HepG2 (cell line): ENCODE measurements around the gene MTOR. TPM values are rescaled to one million over a fixed set of nuclear protein-coding genes. Genes with fewer than 3 reads are reported as not detected.

Experiments used
- CBX5 ChIP-seq: sonication (generic); formaldehyde crosslinking; IDR thresholded peaks from 2 replicates; pipeline ENCODE4 v1.4.0; 2020; ENCODE audit warnings: missing genetic modification reagents, borderline replicate concordance
- CEBPG ChIP-seq: IDR thresholded peaks from 2 replicates; pipeline ENCODE4 v1.6.1; 2016
- ETV5 ChIP-seq: IDR thresholded peaks from 2 replicates; pipeline ENCODE4 v1.6.1; 2018; ENCODE audit warnings: missing biosample characterization, missing genetic modification reagents, inconsistent platforms, borderline replicate concordance
- ETV6 ChIP-seq: sonication (generic); formaldehyde crosslinking; conservative IDR thresholded peaks from 2 replicates; pipeline ENCODE4 v1.4.0; 2020; ENCODE audit warnings: missing genetic modification reagents
- MBD4 ChIP-seq: IDR thresholded peaks from 2 replicates; pipeline ENCODE4 v1.6.1; 2012; ENCODE audit warnings: low read length, inconsistent platforms, borderline replicate concordance
- TCF7L2 ChIP-seq: IDR thresholded peaks from 2 replicates; pipeline ENCODE4 v1.6.1; 2011; ENCODE audit warnings: mild to moderate bottlenecking, low read depth, low read length, moderate library complexity
- XBP1 ChIP-seq: sonication (generic); formaldehyde crosslinking; IDR thresholded peaks from 2 replicates; pipeline ENCODE4 v1.5.0; 2020; ENCODE audit warnings: missing genetic modification reagents
- ZBTB3 ChIP-seq: sonication (generic); formaldehyde crosslinking; IDR thresholded peaks from 2 replicates; pipeline ENCODE4 v1.4.0; 2020; ENCODE audit warnings: low read depth, mild to moderate bottlenecking, moderate library complexity, missing genetic modification reagents, borderline replicate concordance
- ZFP90 ChIP-seq: sonication (generic); formaldehyde crosslinking; IDR thresholded peaks from 2 replicates; pipeline ENCODE4 v1.8.0; 2022; ENCODE audit warnings: missing genetic modification reagents, mild to moderate bottlenecking, inconsistent platforms, borderline replicate concordance
- ZFYVE20 ChIP-seq: sonication (generic); formaldehyde crosslinking; IDR thresholded peaks from 2 replicates; pipeline ENCODE4 v1.8.0; 2023; ENCODE audit warnings: low read depth, mild to moderate bottlenecking, moderate library complexity, missing genetic modification reagents, borderline replicate concordance
- ZNF367 ChIP-seq: sonication (generic); formaldehyde crosslinking; IDR thresholded peaks from 2 replicates; pipeline ENCODE4 v1.4.0; 2020; ENCODE audit warnings: missing genetic modification reagents, borderline replicate concordance
- ZNF790 ChIP-seq: sonication (generic); formaldehyde crosslinking; IDR thresholded peaks from 2 replicates; pipeline ENCODE4 v1.8.0; 2022; ENCODE audit warnings: missing genetic modification reagents, mild to moderate bottlenecking, borderline replicate concordance
- polyA plus RNA-seq, 8 experiments: library from polyadenylated mRNA; depleted of rRNA in 3 of 8; stranded (reverse) in 7 of 8; unstranded in 1 of 8; fragments of >200 nt; fragmentation: Illumina TruSeq in 4 of 8; extraction: Trizol in 4 of 8; gene quantifications; 2 replicates each; pipeline versions ENCODE4 v1.2.1 to v1.2.3, GENCODE V29; 2011 to 2016; ENCODE audit warnings: low read depth in 4 of 8, missing spikeins in 1 of 8, mixed read lengths in 1 of 8; ENCODE audit not compliant: insufficient read depth in 1 of 8
- total RNA-seq, 5 experiments: library from RNA; depleted of rRNA; stranded (reverse); fragments of >200 nt; fragmentation: Illumina TruSeq; extraction: Trizol; gene quantifications; 2 replicates each; pipeline ENCODE4 v1.2.3, GENCODE V29; 2016; ENCODE audit warnings: low read depth in 1 of 5
- TF ChIP-seq, protein P1 (sequence below): sonication (generic); formaldehyde crosslinking; IDR thresholded peaks from 2 replicates; pipeline ENCODE4 v1.4.0; 2020; ENCODE audit warnings: missing genetic modification reagents
- TF ChIP-seq, protein P2 (sequence below): sonication (generic); formaldehyde crosslinking; IDR thresholded peaks from 2 replicates; pipeline ENCODE4 v1.5.0; 2020; ENCODE audit warnings: mild to moderate bottlenecking, missing genetic modification reagents
- TF ChIP-seq, protein P3 (sequence below): sonication (generic); formaldehyde crosslinking; IDR thresholded peaks from 2 replicates; pipeline ENCODE4 v1.4.0; 2020; ENCODE audit warnings: missing genetic modification reagents
- TF ChIP-seq, protein P4 (sequence below), 2 experiments: sonication (generic) in 1 of 2; formaldehyde crosslinking in 1 of 2; IDR thresholded peaks; 2 replicates each; pipeline versions ENCODE4 v1.4.0 to v1.6.1; 2016 to 2020; ENCODE audit warnings: borderline replicate concordance in 1 of 2, low read depth in 1 of 2, mild to moderate bottlenecking in 1 of 2, missing genetic modification reagents in 1 of 2
- TF ChIP-seq, protein P5 (sequence below): sonication (generic); formaldehyde crosslinking; IDR thresholded peaks from 2 replicates; pipeline ENCODE4 v1.4.0; 2020; ENCODE audit warnings: mild to moderate bottlenecking, missing genetic modification reagents

Gene MTOR
- total and polyA plus RNA-seq, 2 of the 13 experiments (the other 11 are each of a cell fraction or from before 2014, with no cell fraction given) = 24.6 to 34.6 TPM

DNA sequence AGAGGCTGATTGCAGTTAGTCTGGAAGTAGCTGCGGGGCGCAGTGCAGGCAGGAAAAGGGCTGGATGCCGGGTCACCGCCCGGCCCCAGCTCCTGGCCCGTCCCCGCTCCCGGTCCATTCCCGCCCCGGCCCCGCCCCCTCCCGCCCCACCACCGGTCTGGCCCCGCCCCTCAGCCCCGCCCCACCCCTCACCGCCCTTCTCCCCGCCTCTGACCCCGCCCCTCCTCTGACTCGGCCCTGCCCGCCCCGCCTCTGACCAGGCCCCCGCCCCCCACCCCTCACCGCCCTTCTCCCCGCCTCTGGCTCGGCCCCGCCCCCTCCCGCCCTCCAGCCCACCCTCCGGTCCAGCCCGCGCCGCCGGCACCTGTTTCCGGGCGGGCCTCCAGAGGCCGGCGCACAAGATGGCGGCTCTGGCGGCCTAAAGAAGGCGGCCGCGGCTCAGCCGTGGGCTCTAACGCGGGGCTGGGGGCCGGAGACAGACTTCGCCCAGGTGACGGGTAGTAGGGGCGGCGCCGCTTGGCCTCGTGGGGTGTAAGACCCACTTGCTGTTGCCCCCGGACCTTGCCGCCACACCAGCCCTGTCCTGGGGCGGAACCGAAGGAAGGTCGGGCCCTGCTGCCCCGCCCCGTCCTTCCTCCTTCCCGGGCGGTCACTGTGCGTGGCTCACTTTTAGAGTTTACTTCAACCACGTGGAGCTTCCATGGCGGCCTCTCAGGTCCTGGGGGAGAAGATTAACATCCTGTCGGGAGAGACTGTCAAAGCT lies 10.7 kb upstream of the MTOR start, which contains the start of gene UBIAD1 (continued):
- TF ChIP-seq, protein P1, sequence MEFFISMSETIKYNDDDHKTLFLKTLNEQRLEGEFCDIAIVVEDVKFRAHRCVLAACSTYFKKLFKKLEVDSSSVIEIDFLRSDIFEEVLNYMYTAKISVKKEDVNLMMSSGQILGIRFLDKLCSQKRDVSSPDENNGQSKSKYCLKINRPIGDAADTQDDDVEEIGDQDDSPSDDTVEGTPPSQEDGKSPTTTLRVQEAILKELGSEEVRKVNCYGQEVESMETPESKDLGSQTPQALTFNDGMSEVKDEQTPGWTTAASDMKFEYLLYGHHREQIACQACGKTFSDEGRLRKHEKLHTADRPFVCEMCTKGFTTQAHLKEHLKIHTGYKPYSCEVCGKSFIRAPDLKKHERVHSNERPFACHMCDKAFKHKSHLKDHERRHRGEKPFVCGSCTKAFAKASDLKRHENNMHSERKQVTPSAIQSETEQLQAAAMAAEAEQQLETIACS (CRISPR knock-in tag) = no peak; the same call in 1 of the 2 replicates
- TF ChIP-seq, protein P2, sequence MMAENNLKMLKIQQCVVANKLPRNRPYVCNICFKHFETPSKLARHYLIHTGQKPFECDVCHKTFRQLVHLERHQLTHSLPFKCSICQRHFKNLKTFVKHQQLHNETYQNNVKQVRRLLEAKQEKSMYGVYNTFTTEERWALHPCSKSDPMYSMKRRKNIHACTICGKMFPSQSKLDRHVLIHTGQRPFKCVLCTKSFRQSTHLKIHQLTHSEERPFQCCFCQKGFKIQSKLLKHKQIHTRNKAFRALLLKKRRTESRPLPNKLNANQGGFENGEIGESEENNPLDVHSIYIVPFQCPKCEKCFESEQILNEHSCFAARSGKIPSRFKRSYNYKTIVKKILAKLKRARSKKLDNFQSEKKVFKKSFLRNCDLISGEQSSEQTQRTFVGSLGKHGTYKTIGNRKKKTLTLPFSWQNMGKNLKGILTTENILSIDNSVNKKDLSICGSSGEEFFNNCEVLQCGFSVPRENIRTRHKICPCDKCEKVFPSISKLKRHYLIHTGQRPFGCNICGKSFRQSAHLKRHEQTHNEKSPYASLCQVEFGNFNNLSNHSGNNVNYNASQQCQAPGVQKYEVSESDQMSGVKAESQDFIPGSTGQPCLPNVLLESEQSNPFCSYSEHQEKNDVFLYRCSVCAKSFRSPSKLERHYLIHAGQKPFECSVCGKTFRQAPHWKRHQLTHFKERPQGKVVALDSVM (CRISPR knock-in tag) = peak; percentile 81
- TF ChIP-seq CBX5 (CRISPR knock-in tag) (no peak), ETV5 (CRISPR knock-in tag) (peak; percentile 74), CEBPG (CRISPR knock-in tag) (no peak), ZBTB3 (CRISPR knock-in tag) (no peak), MBD4 (no peak), ZNF790 (CRISPR knock-in tag) (no peak; the same call in 1 of the 2 replicates), TCF7L2 (no peak), ZFP90 (no peak), ZNF367 (CRISPR knock-in tag) (no peak), XBP1 (no peak), ETV6 (CRISPR knock-in tag) (peak; percentile 22; the same call in 1 of the 2 replicates), ZFYVE20 (CRISPR knock-in tag) (no peak)
- TF ChIP-seq, protein P3, sequence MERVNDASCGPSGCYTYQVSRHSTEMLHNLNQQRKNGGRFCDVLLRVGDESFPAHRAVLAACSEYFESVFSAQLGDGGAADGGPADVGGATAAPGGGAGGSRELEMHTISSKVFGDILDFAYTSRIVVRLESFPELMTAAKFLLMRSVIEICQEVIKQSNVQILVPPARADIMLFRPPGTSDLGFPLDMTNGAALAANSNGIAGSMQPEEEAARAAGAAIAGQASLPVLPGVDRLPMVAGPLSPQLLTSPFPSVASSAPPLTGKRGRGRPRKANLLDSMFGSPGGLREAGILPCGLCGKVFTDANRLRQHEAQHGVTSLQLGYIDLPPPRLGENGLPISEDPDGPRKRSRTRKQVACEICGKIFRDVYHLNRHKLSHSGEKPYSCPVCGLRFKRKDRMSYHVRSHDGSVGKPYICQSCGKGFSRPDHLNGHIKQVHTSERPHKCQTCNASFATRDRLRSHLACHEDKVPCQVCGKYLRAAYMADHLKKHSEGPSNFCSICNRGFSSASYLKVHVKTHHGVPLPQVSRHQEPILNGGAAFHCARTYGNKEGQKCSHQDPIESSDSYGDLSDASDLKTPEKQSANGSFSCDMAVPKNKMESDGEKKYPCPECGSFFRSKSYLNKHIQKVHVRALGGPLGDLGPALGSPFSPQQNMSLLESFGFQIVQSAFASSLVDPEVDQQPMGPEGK = peak; percentile 42
- TF ChIP-seq, protein P4, sequence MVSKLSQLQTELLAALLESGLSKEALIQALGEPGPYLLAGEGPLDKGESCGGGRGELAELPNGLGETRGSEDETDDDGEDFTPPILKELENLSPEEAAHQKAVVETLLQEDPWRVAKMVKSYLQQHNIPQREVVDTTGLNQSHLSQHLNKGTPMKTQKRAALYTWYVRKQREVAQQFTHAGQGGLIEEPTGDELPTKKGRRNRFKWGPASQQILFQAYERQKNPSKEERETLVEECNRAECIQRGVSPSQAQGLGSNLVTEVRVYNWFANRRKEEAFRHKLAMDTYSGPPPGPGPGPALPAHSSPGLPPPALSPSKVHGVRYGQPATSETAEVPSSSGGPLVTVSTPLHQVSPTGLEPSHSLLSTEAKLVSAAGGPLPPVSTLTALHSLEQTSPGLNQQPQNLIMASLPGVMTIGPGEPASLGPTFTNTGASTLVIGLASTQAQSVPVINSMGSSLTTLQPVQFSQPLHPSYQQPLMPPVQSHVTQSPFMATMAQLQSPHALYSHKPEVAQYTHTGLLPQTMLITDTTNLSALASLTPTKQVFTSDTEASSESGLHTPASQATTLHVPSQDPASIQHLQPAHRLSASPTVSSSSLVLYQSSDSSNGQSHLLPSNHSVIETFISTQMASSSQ (IDR thresholded peaks at IDR 0.05; ENCODE audit: low read depth) = no peak
- TF ChIP-seq, protein P4 (CRISPR knock-in tag; IDR thresholded peaks at IDR 0.05; ENCODE audit: borderline replicate concordance) = no peak; the same call in none of the 2 replicates
- TF ChIP-seq, protein P5, sequence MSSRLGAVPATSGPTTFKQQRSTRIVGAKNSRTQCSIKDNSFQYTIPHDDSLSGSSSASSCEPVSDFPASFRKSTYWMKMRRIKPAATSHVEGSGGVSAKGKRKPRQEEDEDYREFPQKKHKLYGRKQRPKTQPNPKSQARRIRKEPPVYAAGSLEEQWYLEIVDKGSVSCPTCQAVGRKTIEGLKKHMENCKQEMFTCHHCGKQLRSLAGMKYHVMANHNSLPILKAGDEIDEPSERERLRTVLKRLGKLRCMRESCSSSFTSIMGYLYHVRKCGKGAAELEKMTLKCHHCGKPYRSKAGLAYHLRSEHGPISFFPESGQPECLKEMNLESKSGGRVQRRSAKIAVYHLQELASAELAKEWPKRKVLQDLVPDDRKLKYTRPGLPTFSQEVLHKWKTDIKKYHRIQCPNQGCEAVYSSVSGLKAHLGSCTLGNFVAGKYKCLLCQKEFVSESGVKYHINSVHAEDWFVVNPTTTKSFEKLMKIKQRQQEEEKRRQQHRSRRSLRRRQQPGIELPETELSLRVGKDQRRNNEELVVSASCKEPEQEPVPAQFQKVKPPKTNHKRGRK (CRISPR knock-in tag) = no peak
